ENCODE data around the gene FAM167B. TPM values are rescaled to one million over a fixed set of nuclear protein-coding genes. Genes with fewer than 3 reads are reported as not detected.
A peak's percentile ranks its signal among the peaks of the same experiment; 100 is the strongest.

FAM167B gene
- total RNA-seq, 1 donor from 2014 or later, result 1.5 TPM

DNA sequence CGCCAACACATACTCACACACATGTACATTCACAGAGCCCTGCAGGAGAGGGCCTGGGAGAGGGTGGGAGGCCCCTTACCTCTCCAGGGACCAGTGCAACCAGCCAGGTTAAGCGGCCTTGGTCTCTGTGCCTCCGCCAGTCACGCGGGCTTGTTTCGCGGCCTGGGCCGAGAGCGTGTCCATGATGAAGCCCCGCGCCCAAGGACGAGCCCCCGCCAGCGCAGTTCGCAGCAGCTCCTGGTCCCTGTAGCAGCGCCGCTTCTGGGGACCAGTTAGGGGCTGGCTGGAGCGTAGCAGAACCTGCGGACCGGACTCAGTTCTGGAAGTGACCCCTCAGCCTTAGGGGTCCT lies 7.3 kb upstream of the FAM167B start:
- DNase-seq (ENCODE audit: low read depth, low spot score), result no peak
- H3K27ac Mint-ChIP-seq (ENCODE audit: unreplicated experiment), result no peak overlapping the region
- H3K4me3 Mint-ChIP-seq, result peak overlapping the region; percentile 89
- H3K27me3 Mint-ChIP-seq (ENCODE audit: low read depth), result no peaks in the 10 kb centered on the region
- peaks cover 32% of the 10 kb centered on the region for H3K4me1 Mint-ChIP-seq
- no peak for TF ChIP-seq CTCF (conservative IDR thresholded peaks at IDR 0.05)
- H3K9me3 Mint-ChIP-seq, result no peaks in the 10 kb centered on the region
- no peaks in the 10 kb centered on the region for H3K36me3 Mint-ChIP-seq (ENCODE audit: low read depth)

GRCh38 chr1:32240140-32240951 lies 6.7 kb upstream of the FAM167B start:
- no peaks in the 10 kb centered on the region for H3K9me3 Mint-ChIP-seq
- H3K27me3 Mint-ChIP-seq (ENCODE audit: low read depth), result no peaks in the 10 kb centered on the region
- H3K4me1 Mint-ChIP-seq, result peaks cover 32% of the 10 kb centered on the region
- peak; percentile 51 for DNase-seq (ENCODE audit: low read depth, low spot score)
- peak; percentile 33 for TF ChIP-seq CTCF (conservative IDR thresholded peaks at IDR 0.05)
- H3K27ac Mint-ChIP-seq (ENCODE audit: unreplicated experiment), result no peak overlapping the region
- H3K36me3 Mint-ChIP-seq (ENCODE audit: low read depth), result no peaks in the 10 kb centered on the region
- H3K4me3 Mint-ChIP-seq, result peak overlapping the region; percentile 89

DNA sequence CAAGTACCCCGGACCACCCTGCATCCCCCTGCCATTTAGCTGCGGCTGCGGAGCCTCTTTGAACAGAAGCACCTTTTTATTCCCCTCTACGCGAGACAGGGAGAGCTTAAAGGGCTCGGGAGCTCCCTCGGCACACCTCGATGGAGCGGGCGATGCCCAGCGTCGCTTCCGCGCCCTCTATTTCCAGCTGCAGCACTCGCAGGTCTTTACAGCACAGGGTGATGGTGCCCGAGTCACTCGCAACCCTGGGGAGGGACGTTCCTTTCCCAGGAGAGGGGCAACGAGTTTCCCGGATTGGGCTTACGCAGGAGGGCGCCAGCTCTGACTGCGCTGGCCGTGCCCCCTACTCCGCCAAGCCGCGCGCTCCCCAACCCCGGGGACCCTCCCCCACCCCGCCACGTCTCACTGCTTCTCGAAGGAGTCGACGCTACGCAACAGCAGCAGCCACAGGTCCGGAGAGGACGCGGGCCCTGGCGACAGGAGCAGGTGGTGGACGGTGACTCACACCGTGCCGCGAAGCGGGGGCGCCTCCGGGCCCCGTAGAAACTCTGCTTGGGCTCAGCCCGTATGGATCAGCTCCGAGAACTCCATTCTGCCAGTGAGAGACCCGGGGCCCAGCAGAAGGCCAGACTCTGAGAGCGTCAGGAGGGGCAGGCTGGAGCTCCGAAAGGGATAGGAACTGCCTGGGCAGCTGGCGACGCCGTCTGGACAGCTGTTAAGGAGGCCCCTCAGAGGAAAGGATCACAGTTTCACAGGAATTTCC lies 5.8 kb upstream of the FAM167B start:
- Mint-ChIP-seq H3K27me3 (ENCODE audit: low read depth) (no peaks in the 10 kb centered on the region), H3K27ac (ENCODE audit: unreplicated experiment) (no peak overlapping the region), H3K4me1 (peaks cover 32% of the 10 kb centered on the region), H3K9me3 (no peaks in the 10 kb centered on the region), H3K36me3 (ENCODE audit: low read depth) (no peaks in the 10 kb centered on the region), H3K4me3 (peak overlapping the region; percentile 89)
- TF ChIP-seq CTCF (conservative IDR thresholded peaks at IDR 0.05), result no peak
- DNase-seq (ENCODE audit: low read depth, low spot score), result peak; percentile 28

DNA sequence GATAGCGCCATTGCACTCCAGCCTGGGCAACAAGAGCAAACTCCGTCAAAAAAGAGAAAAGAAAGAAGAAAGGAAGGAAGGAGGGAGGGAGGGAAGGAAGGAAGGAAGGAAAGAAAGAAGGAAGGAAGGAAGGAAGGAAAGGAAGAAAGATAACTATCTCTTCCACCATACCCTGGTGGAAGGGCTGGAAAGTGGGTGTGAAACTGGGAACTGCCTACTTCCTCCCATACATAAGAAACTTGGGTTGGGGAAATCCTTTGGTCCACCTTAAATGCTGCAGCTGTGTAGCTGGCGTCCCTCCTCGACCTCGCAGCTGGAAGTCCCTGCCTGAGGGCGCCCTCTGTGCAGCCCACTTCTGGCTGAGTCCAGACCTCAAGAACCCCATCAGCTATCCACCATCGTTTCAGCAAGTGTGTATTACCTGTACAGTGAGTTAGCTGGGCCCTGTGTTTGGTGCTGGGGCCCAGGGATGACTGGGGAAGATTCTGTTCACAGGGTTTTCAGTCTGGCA lies 4.6 kb upstream of the FAM167B start:
- peaks cover 32% of the 10 kb centered on the region for H3K4me1 Mint-ChIP-seq
- H3K27me3 Mint-ChIP-seq (ENCODE audit: low read depth), result no peaks in the 10 kb centered on the region
- H3K4me3 Mint-ChIP-seq, result peak overlapping the region; percentile 89
- no peak overlapping the region for H3K27ac Mint-ChIP-seq (ENCODE audit: unreplicated experiment)
- H3K36me3 Mint-ChIP-seq (ENCODE audit: low read depth), result no peaks in the 10 kb centered on the region
- no peaks in the 10 kb centered on the region for H3K9me3 Mint-ChIP-seq
- no peak for TF ChIP-seq CTCF (conservative IDR thresholded peaks at IDR 0.05)
- no peak for DNase-seq (ENCODE audit: low read depth, low spot score)

DNA sequence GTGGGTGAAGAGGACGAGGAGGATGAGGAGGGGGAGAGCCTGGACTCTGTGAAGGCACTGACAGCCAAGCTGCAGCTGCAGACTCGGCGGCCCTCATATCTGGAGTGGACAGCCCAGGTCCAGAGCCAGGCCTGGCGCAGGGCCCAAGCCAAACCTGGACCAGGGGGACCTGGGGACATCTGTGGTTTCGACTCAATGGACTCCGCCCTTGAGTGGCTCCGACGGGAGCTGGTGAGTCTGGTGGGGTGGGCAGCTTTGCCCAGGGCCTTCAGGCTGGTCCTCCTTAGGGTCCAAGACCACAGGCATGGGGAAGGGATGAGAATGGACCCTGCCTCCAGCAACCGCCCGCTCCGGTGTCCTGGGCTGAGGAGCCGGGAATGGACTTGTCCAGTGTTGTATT lies 430 bp downstream of the FAM167B start:
- no peak overlapping the region for H3K4me3 Mint-ChIP-seq
- DNase-seq (ENCODE audit: low read depth, low spot score), result no peak
- H3K27me3 Mint-ChIP-seq (ENCODE audit: low read depth), result peaks cover 4% of the 10 kb centered on the region
- no peaks in the 10 kb centered on the region for H3K9me3 Mint-ChIP-seq
- H3K36me3 Mint-ChIP-seq (ENCODE audit: low read depth), result no peaks in the 10 kb centered on the region
- peaks cover 24% of the 10 kb centered on the region for H3K4me1 Mint-ChIP-seq
- no peak overlapping the region for H3K27ac Mint-ChIP-seq (ENCODE audit: unreplicated experiment)
- TF ChIP-seq CTCF (conservative IDR thresholded peaks at IDR 0.05), result no peak
